CD4-positive, CD25-positive, alpha-beta regulatory T cell (primary cell): ENCODE data around the gene OPHN1. TPM values are rescaled to one million over a fixed set of nuclear protein-coding genes. Genes with fewer than 3 reads are reported as not detected.
A peak's percentile ranks its signal among the peaks of the same experiment; 100 is the strongest.
"Not testable (repeated sequence)": the region's sequence is repeated elsewhere in the genome, so short reads cannot be mapped to it uniquely, and the experiment has no call there.

ENCODE experiments used
- ATAC-seq, 2 donors: fragments of 150-1000 bp; cut with Tn5 transposase; one replicate each; pipeline ENCODE4 v1.10.0; 2021; ENCODE audit warnings: low read depth in 2 of 2, moderate number of reproducible peaks in 2 of 2, moderate library complexity in 1 of 2
- DNase-seq, 3 donors: peaks; one replicate each; pipeline versions ENCODE4 v3.0.0 to v3.0.0-alpha.2; 2012 to 2022; ENCODE audit warnings: mixed read lengths in 1 of 3
- H3K27ac ChIP-seq: one replicate; pipeline ENCODE4 v1.7.0; 2013; ENCODE audit warnings: mild to moderate bottlenecking, low read length; ENCODE audit not compliant: insufficient read depth, poor library complexity, severe bottlenecking
- H3K27me3 ChIP-seq: one replicate; pipeline ENCODE4 v1.7.0; 2013; ENCODE audit warnings: low read length; ENCODE audit not compliant: control insufficient read depth, insufficient read depth
- H3K36me3 ChIP-seq: one replicate; pipeline ENCODE4 v1.7.0; 2013; ENCODE audit warnings: mild to moderate bottlenecking, low read length, moderate library complexity; ENCODE audit not compliant: control insufficient read depth, insufficient read depth
- H3K4me1 ChIP-seq: 2 replicates; pipeline ENCODE4 v1.7.0; 2013; ENCODE audit warnings: mild to moderate bottlenecking, low read length; ENCODE audit not compliant: insufficient read depth, control insufficient read depth, poor library complexity, severe bottlenecking
- H3K4me3 ChIP-seq: one replicate; pipeline ENCODE4 v1.7.0; 2013; ENCODE audit warnings: low read depth, mild to moderate bottlenecking, low read length, moderate library complexity
- H3K9me3 ChIP-seq, 2 experiments: 1 replicate in 1 of 2; 2 replicates in 1 of 2; pipeline ENCODE4 v1.7.0; 2013; ENCODE audit warnings: low read length in 2 of 2, mild to moderate bottlenecking in 1 of 2, moderate library complexity in 1 of 2; ENCODE audit not compliant: control insufficient read depth in 2 of 2
- H3K27ac Mint-ChIP-seq, 3 donors: one replicate each; pipeline ENCODE4 v1.8.0; 2020 to 2022; ENCODE audit warnings: mild to moderate bottlenecking in 3 of 3, mixed read lengths in 3 of 3, moderate library complexity in 2 of 3
- H3K27me3 Mint-ChIP-seq: one replicate; pipeline ENCODE4 v1.8.0; 2022; ENCODE audit warnings: mild to moderate bottlenecking, mixed read lengths
- H3K36me3 Mint-ChIP-seq: one replicate; pipeline ENCODE4 v1.8.0; 2020; ENCODE audit warnings: mixed read lengths
- H3K4me1 Mint-ChIP-seq, 4 donors: one replicate each; pipeline ENCODE4 v1.8.0; 2020 to 2022; ENCODE audit warnings: mixed read lengths in 4 of 4, mild to moderate bottlenecking in 1 of 4
- H3K4me3 Mint-ChIP-seq, 4 donors: one replicate each; pipeline ENCODE4 v1.8.0; 2020 to 2022; ENCODE audit warnings: mild to moderate bottlenecking in 4 of 4, mixed read lengths in 4 of 4, moderate library complexity in 3 of 4
- H3K9me3 Mint-ChIP-seq, 7 donors: one replicate each; pipeline ENCODE4 v1.8.0; 2020 to 2022; ENCODE audit warnings: mixed read lengths in 7 of 7, mild to moderate bottlenecking in 3 of 7, moderate library complexity in 2 of 7
- polyA plus RNA-seq, 4 donors: library from polyadenylated mRNA; unstranded; fragments of 300-500 nt; fragmentation: Illumina TruSeq; gene quantifications; one replicate each; pipeline ENCODE4 v1.2.3, GENCODE V29; 2021
- total RNA-seq: library from RNA; stranded (reverse); gene quantifications from one replicate; pipeline ENCODE4 v1.2.3, GENCODE V29; 2022

Gene OPHN1
- total and polyA plus RNA-seq, 5 donors from 2014 or later, result 0.15 TPM; not detected in 4

- DNase-seq (no peak), ATAC-seq (no peak)
- no peak overlapping the region for H3K4me3 Mint-ChIP-seq
- Histone ChIP-seq H3K27ac (no peak overlapping the region), H3K36me3 (no peaks in the 10 kb centered on the region), H3K9me3 (no peaks in the 10 kb centered on the region), H3K4me3 (no peak overlapping the region), H3K4me1 (no peaks in the 10 kb centered on the region), H3K27me3 (no peaks in the 10 kb centered on the region)
- H3K27ac Mint-ChIP-seq, result no peak overlapping the region
- no peaks in the 10 kb centered on the region for H3K4me1 Mint-ChIP-seq
- no peaks in the 10 kb centered on the region for H3K36me3 Mint-ChIP-seq
- H3K9me3 Mint-ChIP-seq, result no peaks in the 10 kb centered on the region
- peaks cover 7% of the 10 kb centered on the region for H3K27me3 Mint-ChIP-seq
Observed at GRCh38 chrX:68409194-68409593, 24.1 kb downstream of the OPHN1 start.

GRCh38 chrX:68403522-68403921 is 29.8 kb downstream of the OPHN1 start:
- Mint-ChIP-seq H3K4me1 (no peaks in the 10 kb centered on the region), H3K27me3 (no peaks in the 10 kb centered on the region), H3K4me3 (no peak overlapping the region), H3K36me3 (no peaks in the 10 kb centered on the region), H3K27ac (no peak overlapping the region), H3K9me3 (no peaks in the 10 kb centered on the region)
- H3K4me3 ChIP-seq, result no peak overlapping the region
- DNase-seq (no peak), ATAC-seq (no peak)
- H3K36me3 ChIP-seq, result no peaks in the 10 kb centered on the region
- no peaks in the 10 kb centered on the region for H3K4me1 ChIP-seq
- no peaks in the 10 kb centered on the region for H3K9me3 ChIP-seq
- H3K27ac ChIP-seq, result no peak overlapping the region
- H3K27me3 ChIP-seq, result no peaks in the 10 kb centered on the region

DNA sequence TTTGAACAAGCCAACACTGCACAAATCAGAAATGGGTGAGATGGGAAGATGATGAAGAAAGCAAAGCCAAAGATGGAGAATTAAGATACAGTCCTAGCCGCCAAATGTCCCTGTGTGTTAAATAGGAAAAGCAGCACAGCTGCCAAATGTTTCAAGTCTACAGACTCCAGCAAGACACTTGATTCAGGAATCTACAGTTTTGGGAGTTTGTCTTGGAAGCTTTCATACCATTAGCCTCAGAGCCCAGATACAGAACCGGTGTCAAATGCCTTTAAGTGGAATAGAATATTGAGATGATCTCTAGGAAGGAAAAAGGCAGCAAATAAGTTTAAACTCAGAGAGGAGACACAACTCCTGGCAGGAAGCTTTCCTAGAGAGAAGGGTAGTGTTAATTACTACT is 30.3 kb downstream of the OPHN1 start:
- Histone ChIP-seq H3K9me3 (no peaks in the 10 kb centered on the region), H3K27ac (no peak overlapping the region), H3K4me1 (no peaks in the 10 kb centered on the region), H3K36me3 (no peaks in the 10 kb centered on the region), H3K27me3 (no peaks in the 10 kb centered on the region), H3K4me3 (no peak overlapping the region)
- no peaks in the 10 kb centered on the region for H3K27me3 Mint-ChIP-seq
- no peaks in the 10 kb centered on the region for H3K36me3 Mint-ChIP-seq
- no peaks in the 10 kb centered on the region for H3K9me3 Mint-ChIP-seq
- H3K4me3 Mint-ChIP-seq, result no peak overlapping the region
- no peaks in the 10 kb centered on the region for H3K4me1 Mint-ChIP-seq
- no peak for ATAC-seq
- no peak for DNase-seq
- H3K27ac Mint-ChIP-seq, result no peak overlapping the region

GRCh38 chrX:68402094-68402493 is 31.2 kb downstream of the OPHN1 start:
- DNase-seq, result no peak
- no peak overlapping the region for H3K27ac Mint-ChIP-seq
- no peak for ATAC-seq

GRCh38 chrX:68398291-68398690 is 35.0 kb downstream of the OPHN1 start:
- no peaks in the 10 kb centered on the region for H3K36me3 ChIP-seq
- no peaks in the 10 kb centered on the region for H3K27me3 Mint-ChIP-seq
- H3K4me3 ChIP-seq, result no peak overlapping the region
- no peaks in the 10 kb centered on the region for H3K36me3 Mint-ChIP-seq
- H3K9me3 ChIP-seq, result no peaks in the 10 kb centered on the region
- H3K27ac ChIP-seq, result no peak overlapping the region
- no peak for ATAC-seq
- no peaks in the 10 kb centered on the region for H3K4me1 ChIP-seq
- no peaks in the 10 kb centered on the region for H3K4me1 Mint-ChIP-seq
- H3K9me3 Mint-ChIP-seq, result no peaks in the 10 kb centered on the region
- DNase-seq, result no peak
- no peaks in the 10 kb centered on the region for H3K27me3 ChIP-seq
- no peak overlapping the region for H3K27ac Mint-ChIP-seq
- H3K4me3 Mint-ChIP-seq, result no peak overlapping the region

More at GRCh38 chrX:68402094-68402493, 31.2 kb downstream of the OPHN1 start:
- H3K4me3 ChIP-seq, result no peak overlapping the region
- H3K9me3 ChIP-seq, result no peaks in the 10 kb centered on the region
- H3K4me3 Mint-ChIP-seq, result no peak overlapping the region
- H3K9me3 Mint-ChIP-seq, result no peaks in the 10 kb centered on the region
- no peaks in the 10 kb centered on the region for H3K36me3 ChIP-seq
- H3K4me1 Mint-ChIP-seq, result no peaks in the 10 kb centered on the region
- H3K27me3 Mint-ChIP-seq, result no peaks in the 10 kb centered on the region
- no peaks in the 10 kb centered on the region for H3K27me3 ChIP-seq
- H3K27ac ChIP-seq, result no peak overlapping the region
- H3K36me3 Mint-ChIP-seq, result no peaks in the 10 kb centered on the region
- no peaks in the 10 kb centered on the region for H3K4me1 ChIP-seq

DNA sequence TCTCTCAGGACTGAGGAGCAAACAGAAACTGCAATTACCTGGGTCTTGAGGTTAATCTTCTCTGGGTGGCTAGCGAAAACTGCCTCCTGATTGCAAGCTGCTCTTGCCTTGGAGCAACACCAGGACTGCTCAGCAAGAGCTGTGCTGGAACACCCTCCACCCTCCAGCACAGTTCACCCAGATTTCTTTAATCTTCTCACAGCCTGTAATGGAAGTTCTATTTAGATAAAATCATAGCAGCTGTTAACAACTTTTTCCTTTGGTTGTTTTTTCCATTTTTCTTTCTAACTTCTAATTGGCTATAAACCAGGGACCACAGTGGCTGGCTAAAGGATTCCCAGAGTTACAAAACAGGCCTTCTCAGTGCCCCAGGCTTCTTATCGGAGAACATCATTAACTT is 36.3 kb downstream of the OPHN1 start:
- ATAC-seq (no peak), DNase-seq (no peak)
- Mint-ChIP-seq H3K9me3 (no peaks in the 10 kb centered on the region), H3K27me3 (no peaks in the 10 kb centered on the region), H3K27ac (no peak overlapping the region), H3K36me3 (no peaks in the 10 kb centered on the region), H3K4me3 (no peak overlapping the region), H3K4me1 (no peaks in the 10 kb centered on the region)
- no peaks in the 10 kb centered on the region for H3K27me3 ChIP-seq
- H3K36me3 ChIP-seq, result no peaks in the 10 kb centered on the region
- no peak overlapping the region for H3K27ac ChIP-seq
- H3K4me3 ChIP-seq, result no peak overlapping the region
- no peaks in the 10 kb centered on the region for H3K4me1 ChIP-seq
- no peaks in the 10 kb centered on the region for H3K9me3 ChIP-seq

DNA sequence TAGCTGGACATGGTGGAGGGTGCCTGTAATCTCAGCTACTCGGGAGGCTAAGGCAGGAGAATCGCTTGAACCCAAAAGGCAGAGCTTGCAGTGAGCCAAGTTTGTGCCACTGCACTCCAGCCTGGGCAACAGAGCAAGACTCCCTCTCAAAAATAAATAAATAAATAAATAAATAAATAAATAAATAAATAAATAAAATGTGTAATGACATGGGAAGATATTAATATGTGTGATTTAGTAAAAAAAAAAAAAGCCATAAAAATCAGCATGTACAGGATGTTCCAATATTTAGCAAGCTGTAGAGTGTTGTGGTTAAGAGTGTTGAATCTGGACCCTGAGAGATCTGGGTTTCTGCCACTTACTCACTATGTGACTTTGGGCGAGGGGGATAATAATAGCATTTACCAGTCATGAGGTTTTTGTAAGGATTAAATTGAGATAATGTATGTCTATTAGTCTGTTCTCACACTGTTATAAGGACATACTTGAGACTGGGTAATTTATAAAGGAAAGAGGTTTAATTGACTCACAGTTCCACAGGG is 43.8 kb downstream of the OPHN1 start:
- H3K27me3 ChIP-seq, result not testable (repeated sequence)

GRCh38 chrX:68387776-68388175 is 45.5 kb downstream of the OPHN1 start:
- Histone ChIP-seq H3K9me3 (no peaks in the 10 kb centered on the region), H3K27ac (no peak overlapping the region), H3K4me3 (no peak overlapping the region), H3K36me3 (no peaks in the 10 kb centered on the region), H3K4me1 (no peaks in the 10 kb centered on the region), H3K27me3 (no peaks in the 10 kb centered on the region)
- Mint-ChIP-seq H3K4me3 (peak overlapping the region in 1 of 4 donors; percentile 81), H3K9me3 (peaks cover 0 to 2% (median 0%) of the 10 kb centered on the region in 7 donors), H3K27me3 (no peaks in the 10 kb centered on the region), H3K36me3 (no peaks in the 10 kb centered on the region), H3K4me1 (no peaks in the 10 kb centered on the region), H3K27ac (no peak overlapping the region)
- DNase-seq, result no peak
- no peak for ATAC-seq

More for the DNA sequence above, 43.8 kb downstream of the OPHN1 start:
- H3K4me3 ChIP-seq, H3K4me1 ChIP-seq, H3K27ac ChIP-seq, ATAC-seq, H3K36me3 Mint-ChIP-seq, H3K36me3 ChIP-seq, DNase-seq, H3K4me1 Mint-ChIP-seq, H3K27me3 Mint-ChIP-seq, H3K9me3 Mint-ChIP-seq, H3K4me3 Mint-ChIP-seq, H3K9me3 ChIP-seq, H3K27ac Mint-ChIP-seq: not testable (repeated sequence)
